K562 (cell line): ENCODE results near the gene TENM3.

ENCODE experiments used
- FOSL1 ChIP-seq: fragments of 200-800 bp; sonication (Bioruptor generic); conservative IDR thresholded peaks from 2 replicates; pipeline ENCODE4 v1.6.1; 2016; ENCODE audit warnings: missing genetic modification characterization, missing compliant biosample characterization
- HNRNPLL ChIP-seq: fragments of 200-400 bp; formaldehyde crosslinking; IDR thresholded peaks from 2 replicates; pipeline ENCODE4 v1.6.1; 2017; ENCODE audit warnings: low read length, low read depth, mild to moderate bottlenecking; ENCODE audit not compliant: poor library complexity, severe bottlenecking
- NUFIP1 ChIP-seq: fragments of 450-650 bp; IDR thresholded peaks from 2 replicates; pipeline ENCODE4 v1.6.1; 2018; ENCODE audit not compliant: partially characterized antibody
- POLR2A ChIP-seq: fragments of 450-650 bp; conservative IDR thresholded peaks from 2 replicates; pipeline ENCODE4 v1.6.1; 2016
- POLR2AphosphoS5 ChIP-seq: IDR thresholded peaks from 2 replicates; pipeline ENCODE4 v1.6.1; 2011; ENCODE audit warnings: mild to moderate bottlenecking, low read depth, low read length, moderate library complexity; ENCODE audit not compliant: control insufficient read depth, insufficient read depth
- ZBTB7A ChIP-seq: IDR thresholded peaks from 2 replicates; pipeline ENCODE4 v1.6.1; 2011; ENCODE audit warnings: low read depth, mild to moderate bottlenecking, low read length, moderate library complexity, borderline replicate concordance; ENCODE audit not compliant: control insufficient read depth
- ZC3H4 ChIP-seq: sonication (generic); formaldehyde crosslinking; IDR thresholded peaks from 2 replicates; pipeline ENCODE4 v1.9.0; 2021; ENCODE audit warnings: missing genetic modification reagents, borderline replicate concordance
- ZNF707 ChIP-seq: fragments of 250-450 bp; sonication (Bioruptor Pico); conservative IDR thresholded peaks from 2 replicates; pipeline ENCODE4 v1.8.0; 2022; ENCODE audit warnings: inconsistent platforms, mild to moderate bottlenecking, moderate library complexity

GRCh38 chr4:182197611-182198010, 45.6 kb upstream of the TENM3 start:
- TF ChIP-seq POLR2A: no peak
- TF ChIP-seq NUFIP1: no peak
- TF ChIP-seq ZC3H4: no peak
- TF ChIP-seq POLR2AphosphoS5: no peak
- TF ChIP-seq ZBTB7A: no peak
- no peak for TF ChIP-seq HNRNPLL
- no peak for TF ChIP-seq ZNF707 (CRISPR knock-in tag)
- no peak for TF ChIP-seq FOSL1 (tag)
